Stomach (tissue), 4 donors: ENCODE measurements around the gene NFATC1.

Experiments used
- POLR2A ChIP-seq, 4 donors: fragments of 450-650 bp; IDR thresholded peaks; one replicate each; pipeline ENCODE4 v1.6.1; 2016; ENCODE audit warnings: antibody characterized with exemption in 4 of 4, control low read depth in 2 of 4, mild to moderate bottlenecking in 1 of 4, moderate library complexity in 1 of 4
- TF ChIP-seq, protein P1 (sequence below), 7 experiments: fragments of 450-650 bp in 4 of 7; fragments of 200-600 bp in 3 of 7; sonication (generic) in 3 of 7; IDR thresholded peaks; one replicate each; pipeline ENCODE4 v1.5.1; 2016 to 2019; ENCODE audit warnings: antibody characterized with exemption in 7 of 7, control low read depth in 2 of 7, mild to moderate bottlenecking in 1 of 7

DNA sequence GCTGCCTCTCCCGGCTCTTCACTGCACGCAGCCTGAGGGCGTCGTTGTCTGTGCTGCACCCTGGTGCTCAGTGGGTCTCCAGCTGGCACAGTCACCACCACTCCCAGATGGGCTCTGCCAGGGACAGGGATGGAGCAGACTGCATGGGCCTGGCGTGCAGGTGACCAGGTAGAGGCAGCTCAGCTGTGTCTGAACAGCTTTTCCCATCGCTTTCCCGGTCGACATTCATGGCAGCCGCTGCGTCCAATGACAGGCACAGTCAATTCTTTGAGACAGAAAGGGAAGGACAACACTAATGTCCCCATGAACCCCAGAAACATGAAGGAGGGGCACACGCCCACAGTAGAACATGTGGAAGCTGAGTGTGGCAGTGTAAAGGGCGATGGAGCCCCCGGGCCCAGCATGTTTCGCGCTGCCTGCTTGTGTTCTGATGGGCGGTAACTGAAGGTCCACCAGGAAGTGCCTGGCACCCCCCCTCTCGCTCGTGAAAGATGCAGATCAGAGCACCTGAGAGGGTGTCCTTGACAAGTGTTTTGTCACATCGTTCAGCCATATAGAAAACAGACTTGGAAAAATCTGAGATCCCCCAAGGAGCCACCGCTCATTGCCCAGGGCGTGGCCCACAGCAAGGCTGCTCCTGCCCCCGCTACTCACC, 122.4 kb downstream of the NFATC1 start:
- TF ChIP-seq, protein P1, sequence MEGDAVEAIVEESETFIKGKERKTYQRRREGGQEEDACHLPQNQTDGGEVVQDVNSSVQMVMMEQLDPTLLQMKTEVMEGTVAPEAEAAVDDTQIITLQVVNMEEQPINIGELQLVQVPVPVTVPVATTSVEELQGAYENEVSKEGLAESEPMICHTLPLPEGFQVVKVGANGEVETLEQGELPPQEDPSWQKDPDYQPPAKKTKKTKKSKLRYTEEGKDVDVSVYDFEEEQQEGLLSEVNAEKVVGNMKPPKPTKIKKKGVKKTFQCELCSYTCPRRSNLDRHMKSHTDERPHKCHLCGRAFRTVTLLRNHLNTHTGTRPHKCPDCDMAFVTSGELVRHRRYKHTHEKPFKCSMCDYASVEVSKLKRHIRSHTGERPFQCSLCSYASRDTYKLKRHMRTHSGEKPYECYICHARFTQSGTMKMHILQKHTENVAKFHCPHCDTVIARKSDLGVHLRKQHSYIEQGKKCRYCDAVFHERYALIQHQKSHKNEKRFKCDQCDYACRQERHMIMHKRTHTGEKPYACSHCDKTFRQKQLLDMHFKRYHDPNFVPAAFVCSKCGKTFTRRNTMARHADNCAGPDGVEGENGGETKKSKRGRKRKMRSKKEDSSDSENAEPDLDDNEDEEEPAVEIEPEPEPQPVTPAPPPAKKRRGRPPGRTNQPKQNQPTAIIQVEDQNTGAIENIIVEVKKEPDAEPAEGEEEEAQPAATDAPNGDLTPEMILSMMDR (IDR thresholded peaks at IDR 0.05): no peak
- TF ChIP-seq POLR2A (IDR thresholded peaks at IDR 0.05): no peak
